MM.1S (cell line): ENCODE measurements around the gene AHRR.

Source experiments
- DNase-seq: peaks from one replicate; pipeline ENCODE4 v3.0.0-alpha.2; 2015
- H2AFZ ChIP-seq: fragments of 300-600 bp; sonication (generic); 2 replicates; pipeline ENCODE4 v1.6.0; 2016; ENCODE audit warnings: antibody characterized with exemption, low read length
- H3F3A ChIP-seq: fragments of 300-600 bp; sonication (generic); 2 replicates; pipeline ENCODE4 v1.6.1; 2016; ENCODE audit warnings: mild to moderate bottlenecking, antibody characterized with exemption, low read length, moderate library complexity, mixed read lengths; ENCODE audit not compliant: insufficient read depth
- H3K27ac ChIP-seq: fragments of 300-600 bp; sonication (generic); 2 replicates; pipeline ENCODE4 v1.5.1; 2016; ENCODE audit warnings: mild to moderate bottlenecking, low read length
- H3K27me3 ChIP-seq: fragments of 300-600 bp; sonication (generic); replicated peaks from 2 replicates; pipeline ENCODE4 v1.6.0; 2016; ENCODE audit warnings: low read length; ENCODE audit not compliant: insufficient read depth
- H3K36me3 ChIP-seq: fragments of 300-600 bp; sonication (generic); replicated peaks from 2 replicates; pipeline ENCODE4 v1.6.1; 2016; ENCODE audit warnings: mild to moderate bottlenecking, low read length, mixed read lengths; ENCODE audit not compliant: insufficient read depth
- H3K4me1 ChIP-seq: fragments of 300-600 bp; sonication (generic); 2 replicates; pipeline ENCODE4 v1.6.1; 2016; ENCODE audit warnings: low read length, mixed read lengths
- H3K4me2 ChIP-seq: fragments of 300-600 bp; sonication (generic); 2 replicates; pipeline ENCODE4 v1.6.0; 2016; ENCODE audit warnings: low read depth, low read length
- H3K4me3 ChIP-seq: fragments of 300-600 bp; sonication (generic); 2 replicates; pipeline ENCODE4 v1.5.1; 2016; ENCODE audit warnings: low read length, mixed read lengths
- H3K79me2 ChIP-seq: fragments of 300-600 bp; sonication (generic); 2 replicates; pipeline ENCODE4 v1.6.1; 2016; ENCODE audit warnings: mixed run types, low read length, mixed read lengths
- H3K9ac ChIP-seq: fragments of 300-600 bp; sonication (generic); 2 replicates; pipeline ENCODE4 v1.6.1; 2016; ENCODE audit warnings: low read length, mixed read lengths
- H3K9me2 ChIP-seq: fragments of 300-600 bp; sonication (generic); replicated peaks from 2 replicates; pipeline ENCODE4 v1.6.1; 2016; ENCODE audit warnings: mild to moderate bottlenecking, low read length, mixed read lengths; ENCODE audit not compliant: insufficient read depth
- H3K9me3 ChIP-seq: fragments of 300-600 bp; sonication (generic); replicated peaks from 2 replicates; pipeline ENCODE4 v1.6.1; 2016; ENCODE audit warnings: mild to moderate bottlenecking, low read length, mixed read lengths; ENCODE audit not compliant: insufficient read depth
- H4K20me1 ChIP-seq: fragments of 300-600 bp; sonication (generic); 2 replicates; pipeline ENCODE4 v1.6.1; 2016; ENCODE audit warnings: mild to moderate bottlenecking, low read length, moderate library complexity, mixed read lengths; ENCODE audit not compliant: insufficient read depth
- EZH2 ChIP-seq: fragments of 300-600 bp; sonication (generic); optimal IDR thresholded peaks from 2 replicates; pipeline ENCODE3; 2017; ENCODE audit warnings: low read depth, mild to moderate bottlenecking, antibody characterized with exemption, low read length, mixed read lengths
- EZH2phosphoT487 ChIP-seq: fragments of 300-600 bp; sonication (generic); IDR thresholded peaks from 2 replicates; pipeline ENCODE4 v1.6.1; 2018; ENCODE audit warnings: antibody characterized with exemption, low read length
- TF ChIP-seq, protein P1 (sequence below): fragments of 300-600 bp; sonication (generic); IDR thresholded peaks from 2 replicates; pipeline ENCODE4 v1.5.1; 2016; ENCODE audit warnings: antibody characterized with exemption, low read length, mixed read lengths

The AHRR gene

DNA sequence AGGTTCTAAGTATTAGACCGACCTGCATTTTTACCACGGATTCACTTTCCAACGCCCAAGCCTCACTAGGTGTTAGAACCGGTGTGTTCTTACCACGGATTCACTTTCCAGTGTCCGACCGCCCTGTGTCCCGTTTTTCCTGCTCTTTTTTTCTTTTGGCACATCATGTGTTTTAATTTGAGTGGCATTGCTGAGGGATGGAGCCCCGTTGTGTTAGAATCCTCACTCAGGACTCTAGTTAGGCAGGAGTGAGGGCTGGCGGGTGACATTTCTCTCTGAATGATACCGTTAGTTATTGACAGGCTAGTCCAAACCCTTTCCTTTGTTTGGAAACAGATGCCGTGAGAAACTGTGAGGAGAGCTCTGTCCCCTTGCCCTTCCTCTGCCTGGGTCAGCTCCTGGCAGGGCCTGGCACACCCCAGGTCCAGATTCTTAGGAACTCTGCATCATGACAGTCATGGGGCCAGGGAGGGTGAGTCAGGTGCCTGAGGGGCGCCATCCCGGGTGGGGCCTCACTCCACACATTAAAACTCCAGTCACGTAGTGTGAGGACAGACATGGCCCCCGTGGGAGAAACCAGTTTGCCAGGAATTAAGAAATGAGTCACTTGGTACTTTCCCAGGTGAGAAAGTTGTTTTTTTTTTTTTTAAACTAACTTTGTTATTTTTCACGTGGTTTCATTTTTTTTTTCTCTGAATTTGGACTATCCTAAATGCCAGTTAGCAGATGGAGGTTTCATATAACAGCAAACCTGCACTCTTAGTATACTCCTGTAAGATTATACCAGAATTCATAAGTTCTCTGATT is 137.2 kb downstream of the AHRR start:
- H3K79me2 ChIP-seq: peaks cover 36% of the 10 kb centered on the region
- peaks cover 7% of the 10 kb centered on the region for H3K4me1 ChIP-seq
- H3F3A ChIP-seq: no peaks in the 10 kb centered on the region
- DNase-seq: no peak
- no peaks in the 10 kb centered on the region for H3K9me2 ChIP-seq
- H3K36me3 ChIP-seq: peaks cover 4% of the 10 kb centered on the region; the same call in 1 of the 2 replicates
- peak overlapping the region; percentile 16; the same call in 1 of the 2 replicates for H3K4me2 ChIP-seq
- no peaks in the 10 kb centered on the region for H4K20me1 ChIP-seq
- H3K9me3 ChIP-seq: no peaks in the 10 kb centered on the region
- TF ChIP-seq EZH2phosphoT487: no peak
- TF ChIP-seq EZH2: no peak
- TF ChIP-seq, protein P1, sequence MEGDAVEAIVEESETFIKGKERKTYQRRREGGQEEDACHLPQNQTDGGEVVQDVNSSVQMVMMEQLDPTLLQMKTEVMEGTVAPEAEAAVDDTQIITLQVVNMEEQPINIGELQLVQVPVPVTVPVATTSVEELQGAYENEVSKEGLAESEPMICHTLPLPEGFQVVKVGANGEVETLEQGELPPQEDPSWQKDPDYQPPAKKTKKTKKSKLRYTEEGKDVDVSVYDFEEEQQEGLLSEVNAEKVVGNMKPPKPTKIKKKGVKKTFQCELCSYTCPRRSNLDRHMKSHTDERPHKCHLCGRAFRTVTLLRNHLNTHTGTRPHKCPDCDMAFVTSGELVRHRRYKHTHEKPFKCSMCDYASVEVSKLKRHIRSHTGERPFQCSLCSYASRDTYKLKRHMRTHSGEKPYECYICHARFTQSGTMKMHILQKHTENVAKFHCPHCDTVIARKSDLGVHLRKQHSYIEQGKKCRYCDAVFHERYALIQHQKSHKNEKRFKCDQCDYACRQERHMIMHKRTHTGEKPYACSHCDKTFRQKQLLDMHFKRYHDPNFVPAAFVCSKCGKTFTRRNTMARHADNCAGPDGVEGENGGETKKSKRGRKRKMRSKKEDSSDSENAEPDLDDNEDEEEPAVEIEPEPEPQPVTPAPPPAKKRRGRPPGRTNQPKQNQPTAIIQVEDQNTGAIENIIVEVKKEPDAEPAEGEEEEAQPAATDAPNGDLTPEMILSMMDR: no peak
- H3K9ac ChIP-seq: no peak overlapping the region
- H3K27me3 ChIP-seq: no peaks in the 10 kb centered on the region
- no peak overlapping the region for H3K27ac ChIP-seq
- no peak overlapping the region for H3K4me3 ChIP-seq
- no peak overlapping the region for H2AFZ ChIP-seq

DNA sequence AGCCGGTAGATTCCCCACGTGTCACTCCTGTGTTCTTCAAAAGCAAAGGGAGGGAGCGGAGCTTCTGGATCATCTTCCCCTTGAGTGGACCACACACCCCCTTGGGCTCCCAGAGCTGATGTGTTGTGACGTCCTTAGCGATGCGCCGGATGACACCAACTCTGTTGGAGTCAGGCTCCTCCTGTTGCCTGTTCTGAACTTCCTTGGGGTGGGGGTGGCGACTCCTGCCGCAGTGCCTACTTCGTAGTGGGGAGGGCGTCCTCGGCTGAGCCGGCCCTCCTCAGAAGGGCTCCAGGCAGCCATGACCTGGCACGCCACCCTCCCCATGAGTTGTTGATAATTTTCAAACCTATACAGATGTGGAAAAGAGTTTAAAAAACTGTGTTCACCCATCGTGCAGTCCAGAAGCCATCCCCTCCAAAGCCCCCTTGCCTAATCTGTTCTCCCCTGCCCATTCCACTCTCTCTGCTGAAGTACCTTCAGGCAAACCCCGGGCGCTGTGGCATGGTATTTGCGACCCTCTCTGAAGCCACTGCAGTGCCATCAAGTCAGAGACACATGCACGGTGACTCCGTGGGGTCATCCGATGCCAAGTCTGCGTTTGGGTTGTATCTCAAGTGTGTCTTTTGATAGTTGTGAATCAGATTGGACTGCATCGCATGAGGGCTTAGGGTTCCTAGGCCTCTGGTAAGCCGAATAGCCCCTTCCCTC is 138.2 kb downstream of the AHRR start:
- TF ChIP-seq EZH2phosphoT487 (no peak), EZH2 (no peak)
- TF ChIP-seq, protein P1: no peak
- 0 out of 2 replicates have a peak, but pooled peaks cover 4% of the 10 kb centered on the region for H3K36me3 ChIP-seq

DNA sequence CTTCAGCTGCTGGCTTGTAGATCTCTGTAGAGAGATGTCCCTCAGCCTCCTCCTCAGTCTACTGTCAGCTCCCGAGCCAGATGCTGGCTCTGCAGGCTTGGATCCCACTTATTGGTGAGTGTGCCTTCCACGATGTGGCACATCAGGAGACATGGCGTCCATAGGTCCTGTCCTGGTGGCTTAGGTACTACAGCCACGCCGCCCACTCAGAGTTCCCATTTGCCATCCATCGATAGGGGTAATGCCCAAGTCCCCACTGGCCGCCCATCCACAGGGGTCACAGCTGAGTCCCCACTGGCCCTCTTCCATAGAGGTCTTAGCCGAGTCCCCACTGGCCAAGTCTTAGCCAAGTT is 138.7 kb downstream of the AHRR start:
- Histone ChIP-seq H4K20me1 (no peaks in the 10 kb centered on the region), H2AFZ (no peak overlapping the region), H3F3A (no peaks in the 10 kb centered on the region), H3K4me1 (peaks cover 7% of the 10 kb centered on the region), H3K9ac (no peak overlapping the region), H3K36me3 (0 out of 2 replicates have a peak, but pooled peaks cover 4% of the 10 kb centered on the region), H3K27me3 (no peaks in the 10 kb centered on the region), H3K9me2 (no peaks in the 10 kb centered on the region), H3K79me2 (peaks cover 22% of the 10 kb centered on the region), H3K9me3 (no peaks in the 10 kb centered on the region), H3K4me3 (no peak overlapping the region), H3K4me2 (no peak overlapping the region), H3K27ac (no peak overlapping the region)
- no peak for DNase-seq
- no peak for TF ChIP-seq EZH2phosphoT487
- TF ChIP-seq EZH2: no peak
- TF ChIP-seq, protein P1: no peak

More for the DNA sequence above, 138.2 kb downstream of the AHRR start:
- Histone ChIP-seq H2AFZ (no peak overlapping the region), H3K4me2 (no peak overlapping the region), H3K4me3 (no peak overlapping the region), H3K9me3 (no peaks in the 10 kb centered on the region), H3K27ac (no peak overlapping the region), H4K20me1 (no peaks in the 10 kb centered on the region), H3K4me1 (peaks cover 7% of the 10 kb centered on the region), H3K79me2 (peaks cover 27% of the 10 kb centered on the region), H3K9me2 (no peaks in the 10 kb centered on the region), H3K9ac (no peak overlapping the region), H3K27me3 (no peaks in the 10 kb centered on the region), H3F3A (no peaks in the 10 kb centered on the region)
- DNase-seq: no peak
